ENCODE data around the gene TMEM37.

GRCh38 chr2:119434664-119435063, 3.0 kb downstream of the TMEM37 start:
- TF ChIP-seq, protein P1, sequence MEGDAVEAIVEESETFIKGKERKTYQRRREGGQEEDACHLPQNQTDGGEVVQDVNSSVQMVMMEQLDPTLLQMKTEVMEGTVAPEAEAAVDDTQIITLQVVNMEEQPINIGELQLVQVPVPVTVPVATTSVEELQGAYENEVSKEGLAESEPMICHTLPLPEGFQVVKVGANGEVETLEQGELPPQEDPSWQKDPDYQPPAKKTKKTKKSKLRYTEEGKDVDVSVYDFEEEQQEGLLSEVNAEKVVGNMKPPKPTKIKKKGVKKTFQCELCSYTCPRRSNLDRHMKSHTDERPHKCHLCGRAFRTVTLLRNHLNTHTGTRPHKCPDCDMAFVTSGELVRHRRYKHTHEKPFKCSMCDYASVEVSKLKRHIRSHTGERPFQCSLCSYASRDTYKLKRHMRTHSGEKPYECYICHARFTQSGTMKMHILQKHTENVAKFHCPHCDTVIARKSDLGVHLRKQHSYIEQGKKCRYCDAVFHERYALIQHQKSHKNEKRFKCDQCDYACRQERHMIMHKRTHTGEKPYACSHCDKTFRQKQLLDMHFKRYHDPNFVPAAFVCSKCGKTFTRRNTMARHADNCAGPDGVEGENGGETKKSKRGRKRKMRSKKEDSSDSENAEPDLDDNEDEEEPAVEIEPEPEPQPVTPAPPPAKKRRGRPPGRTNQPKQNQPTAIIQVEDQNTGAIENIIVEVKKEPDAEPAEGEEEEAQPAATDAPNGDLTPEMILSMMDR (conservative IDR thresholded peaks at IDR 0.05 in 1 of 2, IDR thresholded peaks at IDR 0.05 in 1 of 2; ENCODE audit: extremely low read depth in 1 of 2, insufficient read depth in 1 of 2, low read depth in 1 of 2, low read length in 2 of 2) = no peak
- no peak for TF ChIP-seq EZH2 (IDR thresholded peaks at IDR 0.05; ENCODE audit: borderline replicate concordance, low read length)
